ENCODE measurements around the gene RTKN. TPM values are rescaled to one million over a fixed set of nuclear protein-coding genes. Genes with fewer than 3 reads are reported as not detected.

The RTKN gene
- total and polyA plus RNA-seq, 2 of the 13 experiments (the other 11 are each of a cell fraction or from before 2014, with no cell fraction given): 159 to 166 TPM

DNA sequence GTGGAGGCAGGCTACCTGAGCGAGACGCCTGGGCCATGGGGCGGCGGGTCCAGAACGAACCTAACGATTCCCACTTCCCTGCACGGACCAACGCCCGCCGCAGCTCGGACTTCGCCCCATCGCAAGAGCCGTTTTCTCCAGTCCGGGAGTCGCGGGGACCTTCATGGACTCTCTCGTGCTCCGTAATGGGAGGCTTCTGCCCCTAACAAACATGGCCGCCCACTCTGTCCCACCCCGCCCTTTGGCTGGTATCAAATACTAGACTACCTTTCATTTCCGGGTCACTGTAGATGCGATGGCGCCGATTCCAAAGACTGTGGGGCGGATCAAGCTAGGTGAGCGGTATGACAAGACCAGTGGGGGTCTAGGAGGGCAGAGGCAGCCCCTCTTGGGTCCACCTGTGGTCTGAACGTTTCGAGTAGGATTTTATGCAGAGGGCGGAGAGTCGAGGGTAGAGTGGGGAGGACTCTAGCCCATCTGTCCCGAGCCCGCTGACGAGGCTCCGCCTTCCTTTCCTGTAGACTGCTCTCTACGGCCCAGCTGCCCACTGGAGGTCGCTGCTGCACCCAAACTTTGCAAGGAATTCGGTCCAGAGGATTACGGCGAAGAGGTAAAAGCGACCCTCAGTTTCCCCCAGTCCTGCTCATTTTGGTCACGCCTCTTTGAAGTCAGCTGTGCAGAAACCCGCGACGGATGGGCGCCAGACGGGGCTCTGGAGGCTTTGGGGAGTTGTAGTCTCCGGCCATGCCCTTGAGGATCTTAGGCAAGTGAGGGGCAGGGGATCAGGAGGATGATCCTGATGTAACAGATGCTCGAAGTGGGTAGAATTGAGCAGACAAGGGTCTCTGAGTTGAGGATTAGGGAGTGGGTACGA lies 41.3 kb upstream of the RTKN start, which contains the start of the genes CCDC142 and TTC31 (continued):
- TF ChIP-seq, protein P1, sequence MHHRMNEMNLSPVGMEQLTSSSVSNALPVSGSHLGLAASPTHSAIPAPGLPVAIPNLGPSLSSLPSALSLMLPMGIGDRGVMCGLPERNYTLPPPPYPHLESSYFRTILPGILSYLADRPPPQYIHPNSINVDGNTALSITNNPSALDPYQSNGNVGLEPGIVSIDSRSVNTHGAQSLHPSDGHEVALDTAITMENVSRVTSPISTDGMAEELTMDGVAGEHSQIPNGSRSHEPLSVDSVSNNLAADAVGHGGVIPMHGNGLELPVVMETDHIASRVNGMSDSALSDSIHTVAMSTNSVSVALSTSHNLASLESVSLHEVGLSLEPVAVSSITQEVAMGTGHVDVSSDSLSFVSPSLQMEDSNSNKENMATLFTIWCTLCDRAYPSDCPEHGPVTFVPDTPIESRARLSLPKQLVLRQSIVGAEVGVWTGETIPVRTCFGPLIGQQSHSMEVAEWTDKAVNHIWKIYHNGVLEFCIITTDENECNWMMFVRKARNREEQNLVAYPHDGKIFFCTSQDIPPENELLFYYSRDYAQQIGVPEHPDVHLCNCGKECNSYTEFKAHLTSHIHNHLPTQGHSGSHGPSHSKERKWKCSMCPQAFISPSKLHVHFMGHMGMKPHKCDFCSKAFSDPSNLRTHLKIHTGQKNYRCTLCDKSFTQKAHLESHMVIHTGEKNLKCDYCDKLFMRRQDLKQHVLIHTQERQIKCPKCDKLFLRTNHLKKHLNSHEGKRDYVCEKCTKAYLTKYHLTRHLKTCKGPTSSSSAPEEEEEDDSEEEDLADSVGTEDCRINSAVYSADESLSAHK (CRISPR knock-in tag; IDR thresholded peaks at IDR 0.05; ENCODE audit: borderline replicate concordance): no peak
- TF ChIP-seq ETV5 (CRISPR knock-in tag; IDR thresholded peaks at IDR 0.05; ENCODE audit: borderline replicate concordance): no peak
- TF ChIP-seq NFE2 (CRISPR knock-in tag; IDR thresholded peaks at IDR 0.05): no peak
- TF ChIP-seq ZBTB3 (CRISPR knock-in tag; IDR thresholded peaks at IDR 0.05; ENCODE audit: borderline replicate concordance, low read depth): 0 out of 2 replicates have a peak, but pooled peaks have one; percentile 68
- peak; percentile 90 for TF ChIP-seq REPIN1 (CRISPR knock-in tag; IDR thresholded peaks at IDR 0.05; ENCODE audit: borderline replicate concordance, low read depth)
- no peak for TF ChIP-seq ZNF326 (CRISPR knock-in tag; IDR thresholded peaks at IDR 0.05; ENCODE audit: borderline replicate concordance)
- no peak for TF ChIP-seq ZBTB1 (CRISPR knock-in tag; IDR thresholded peaks at IDR 0.05; ENCODE audit: borderline replicate concordance)
- no peak for TF ChIP-seq MYNN (CRISPR knock-in tag; IDR thresholded peaks at IDR 0.05; ENCODE audit: low read depth)
- TF ChIP-seq, protein P2, sequence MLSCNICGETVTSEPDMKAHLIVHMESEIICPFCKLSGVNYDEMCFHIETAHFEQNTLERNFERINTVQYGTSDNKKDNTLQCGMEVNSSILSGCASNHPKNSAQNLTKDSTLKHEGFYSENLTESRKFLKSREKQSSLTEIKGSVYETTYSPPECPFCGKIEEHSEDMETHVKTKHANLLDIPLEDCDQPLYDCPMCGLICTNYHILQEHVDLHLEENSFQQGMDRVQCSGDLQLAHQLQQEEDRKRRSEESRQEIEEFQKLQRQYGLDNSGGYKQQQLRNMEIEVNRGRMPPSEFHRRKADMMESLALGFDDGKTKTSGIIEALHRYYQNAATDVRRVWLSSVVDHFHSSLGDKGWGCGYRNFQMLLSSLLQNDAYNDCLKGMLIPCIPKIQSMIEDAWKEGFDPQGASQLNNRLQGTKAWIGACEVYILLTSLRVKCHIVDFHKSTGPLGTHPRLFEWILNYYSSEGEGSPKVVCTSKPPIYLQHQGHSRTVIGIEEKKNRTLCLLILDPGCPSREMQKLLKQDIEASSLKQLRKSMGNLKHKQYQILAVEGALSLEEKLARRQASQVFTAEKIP (CRISPR knock-in tag; IDR thresholded peaks at IDR 0.05; ENCODE audit: borderline replicate concordance): no peak
- peak; percentile 72; the same call in 1 of the 2 replicates for TF ChIP-seq MAZ (IDR thresholded peaks at IDR 0.05; ENCODE audit: borderline replicate concordance, low read depth, low read length)
- peak; percentile 94 for TF ChIP-seq MAZ (CRISPR knock-in tag; IDR thresholded peaks at IDR 0.05; ENCODE audit: low read depth)
- peak; percentile 83; the same call in 1 of the 2 replicates for TF ChIP-seq ZNF572 (CRISPR knock-in tag; IDR thresholded peaks at IDR 0.05)
- TF ChIP-seq, protein P3, sequence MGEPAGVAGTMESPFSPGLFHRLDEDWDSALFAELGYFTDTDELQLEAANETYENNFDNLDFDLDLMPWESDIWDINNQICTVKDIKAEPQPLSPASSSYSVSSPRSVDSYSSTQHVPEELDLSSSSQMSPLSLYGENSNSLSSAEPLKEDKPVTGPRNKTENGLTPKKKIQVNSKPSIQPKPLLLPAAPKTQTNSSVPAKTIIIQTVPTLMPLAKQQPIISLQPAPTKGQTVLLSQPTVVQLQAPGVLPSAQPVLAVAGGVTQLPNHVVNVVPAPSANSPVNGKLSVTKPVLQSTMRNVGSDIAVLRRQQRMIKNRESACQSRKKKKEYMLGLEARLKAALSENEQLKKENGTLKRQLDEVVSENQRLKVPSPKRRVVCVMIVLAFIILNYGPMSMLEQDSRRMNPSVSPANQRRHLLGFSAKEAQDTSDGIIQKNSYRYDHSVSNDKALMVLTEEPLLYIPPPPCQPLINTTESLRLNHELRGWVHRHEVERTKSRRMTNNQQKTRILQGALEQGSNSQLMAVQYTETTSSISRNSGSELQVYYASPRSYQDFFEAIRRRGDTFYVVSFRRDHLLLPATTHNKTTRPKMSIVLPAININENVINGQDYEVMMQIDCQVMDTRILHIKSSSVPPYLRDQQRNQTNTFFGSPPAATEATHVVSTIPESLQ (CRISPR knock-in tag; conservative IDR thresholded peaks at IDR 0.05): no peak
- TF ChIP-seq, protein P4, sequence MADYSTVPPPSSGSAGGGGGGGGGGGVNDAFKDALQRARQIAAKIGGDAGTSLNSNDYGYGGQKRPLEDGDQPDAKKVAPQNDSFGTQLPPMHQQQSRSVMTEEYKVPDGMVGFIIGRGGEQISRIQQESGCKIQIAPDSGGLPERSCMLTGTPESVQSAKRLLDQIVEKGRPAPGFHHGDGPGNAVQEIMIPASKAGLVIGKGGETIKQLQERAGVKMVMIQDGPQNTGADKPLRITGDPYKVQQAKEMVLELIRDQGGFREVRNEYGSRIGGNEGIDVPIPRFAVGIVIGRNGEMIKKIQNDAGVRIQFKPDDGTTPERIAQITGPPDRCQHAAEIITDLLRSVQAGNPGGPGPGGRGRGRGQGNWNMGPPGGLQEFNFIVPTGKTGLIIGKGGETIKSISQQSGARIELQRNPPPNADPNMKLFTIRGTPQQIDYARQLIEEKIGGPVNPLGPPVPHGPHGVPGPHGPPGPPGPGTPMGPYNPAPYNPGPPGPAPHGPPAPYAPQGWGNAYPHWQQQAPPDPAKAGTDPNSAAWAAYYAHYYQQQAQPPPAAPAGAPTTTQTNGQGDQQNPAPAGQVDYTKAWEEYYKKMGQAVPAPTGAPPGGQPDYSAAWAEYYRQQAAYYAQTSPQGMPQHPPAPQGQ (CRISPR knock-in tag; IDR thresholded peaks at IDR 0.05; ENCODE audit: borderline replicate concordance): no peak
- peak; percentile 58; the same call in 1 of the 2 replicates for TF ChIP-seq HHEX (CRISPR knock-in tag; IDR thresholded peaks at IDR 0.05)
- no peak for TF ChIP-seq TCF7L2 (IDR thresholded peaks at IDR 0.05; ENCODE audit: low read depth, low read length)
- TF ChIP-seq, protein P5, sequence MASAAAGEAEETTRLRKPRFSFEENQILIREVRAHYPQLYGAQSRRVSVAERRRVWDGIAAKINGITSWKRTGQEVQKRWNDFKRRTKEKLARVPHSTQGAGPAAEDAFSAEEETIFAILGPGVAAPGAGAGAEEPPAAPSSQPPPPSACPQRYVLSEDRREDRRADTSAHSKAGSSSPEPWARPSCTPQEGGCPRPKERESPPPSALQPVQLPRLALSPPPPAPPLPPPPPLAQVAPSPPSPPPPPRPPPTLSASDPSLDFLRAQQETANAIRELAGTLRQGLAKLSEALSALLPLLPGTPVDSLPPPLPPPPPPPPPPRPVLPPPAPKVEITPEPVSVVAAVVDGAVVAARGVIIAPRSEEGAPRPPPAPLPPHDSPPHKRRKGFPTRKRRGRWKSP (CRISPR knock-in tag; IDR thresholded peaks at IDR 0.05): peak; percentile 85
